Stomach (tissue), 9 donors: ENCODE data around the gene SPINK13. TPM values are rescaled to one million over a fixed set of nuclear protein-coding genes. Genes with fewer than 3 reads are reported as not detected.

Source experiments
- DNase-seq, 2 donors: peaks; one replicate each; pipeline versions ENCODE4 v3.0.0 to v3.0.0-alpha.2; 2013 to 2019
- H3K27ac ChIP-seq, 5 donors: fragments of 200-600 bp in 4 of 5; sonication (generic) in 4 of 5; one replicate each; pipeline ENCODE4 v1.5.1; 2013 to 2019; ENCODE audit warnings: mild to moderate bottlenecking in 1 of 5, moderate library complexity in 1 of 5
- H3K27me3 ChIP-seq, 3 donors: fragments of 200-600 bp; sonication (generic); one replicate each; pipeline ENCODE4 v1.5.1; 2017 to 2019; ENCODE audit warnings: mixed run types in 1 of 3
- H3K36me3 ChIP-seq, 4 donors: fragments of 200-600 bp; sonication (generic); 1 replicate in 3 of 4; 2 replicates in 1 of 4; pipeline ENCODE4 v1.5.1; 2016 to 2019
- H3K4me1 ChIP-seq, 4 donors: fragments of 200-600 bp; sonication (generic); one replicate each; pipeline ENCODE4 v1.5.1; 2016 to 2019
- H3K4me3 ChIP-seq, 4 donors: fragments of 200-600 bp; sonication (generic) in 3 of 4; one replicate each; pipeline ENCODE4 v1.5.1; 2016 to 2019; ENCODE audit warnings: mild to moderate bottlenecking in 1 of 4
- H3K9me3 ChIP-seq, 4 donors: fragments of 200-600 bp; sonication (generic); one replicate each; pipeline ENCODE4 v1.5.1; 2016 to 2019
- EP300 ChIP-seq: sonication (generic); formaldehyde crosslinking; IDR thresholded peaks from one replicate; pipeline ENCODE4 v1.6.1; 2017; ENCODE audit warnings: antibody characterized with exemption
- POLR2A ChIP-seq, 4 donors: fragments of 450-650 bp; IDR thresholded peaks; one replicate each; pipeline ENCODE4 v1.6.1; 2016; ENCODE audit warnings: antibody characterized with exemption in 4 of 4, control low read depth in 2 of 4, mild to moderate bottlenecking in 1 of 4, moderate library complexity in 1 of 4
- POLR2AphosphoS5 ChIP-seq, 3 donors: sonication (generic); formaldehyde crosslinking; IDR thresholded peaks; one replicate each; pipeline ENCODE4 v1.6.1; 2016; ENCODE audit warnings: antibody characterized with exemption in 3 of 3
- WGBS, 5 donors: extraction: QIAGEN DNeasy Blood & Tissue Kit in 3 of 5; methylation state at CpG; one replicate each; pipeline versions ENCODE4 v1.1.5 to v1.1.7; 2013 to 2018; 5-methylcytosine and 5-hydroxymethylcytosine counted together
- intact Hi-C: fragments of 100-400 bp; cut with DNase I; formaldehyde crosslinking; loops from one replicate; pipeline ENCODE4 v1.15.1; 2023; ENCODE audit warnings: low total_unique reads
- polyA plus RNA-seq, 3 donors: library from polyadenylated mRNA; stranded (reverse); fragments of 200-250 nt; gene quantifications; one replicate each; pipeline ENCODE4 v1.2.3, GENCODE V29; 2013
- total RNA-seq, 5 donors: library from RNA; depleted of rRNA; stranded (reverse); fragments of >200 nt; gene quantifications; one replicate each; pipeline versions ENCODE4 v1.1.0 to v1.2.3, GENCODE V29; 2014 to 2016
- TF ChIP-seq, protein P1 (sequence below), 7 experiments: fragments of 450-650 bp in 4 of 7; fragments of 200-600 bp in 3 of 7; sonication (generic) in 3 of 7; IDR thresholded peaks; one replicate each; pipeline ENCODE4 v1.5.1; 2016 to 2019; ENCODE audit warnings: antibody characterized with exemption in 7 of 7, control low read depth in 2 of 7, mild to moderate bottlenecking in 1 of 7
- donor health status: healthy with polysubstance abuse.
- donor health status: Bipolar disorder and iron deficiency.
- donor health status: healthy.

Gene SPINK13
- total and polyA plus RNA-seq, 8 donors, result 1.4 to 9.3 (median 1.5) TPM; not detected in 5

DNA sequence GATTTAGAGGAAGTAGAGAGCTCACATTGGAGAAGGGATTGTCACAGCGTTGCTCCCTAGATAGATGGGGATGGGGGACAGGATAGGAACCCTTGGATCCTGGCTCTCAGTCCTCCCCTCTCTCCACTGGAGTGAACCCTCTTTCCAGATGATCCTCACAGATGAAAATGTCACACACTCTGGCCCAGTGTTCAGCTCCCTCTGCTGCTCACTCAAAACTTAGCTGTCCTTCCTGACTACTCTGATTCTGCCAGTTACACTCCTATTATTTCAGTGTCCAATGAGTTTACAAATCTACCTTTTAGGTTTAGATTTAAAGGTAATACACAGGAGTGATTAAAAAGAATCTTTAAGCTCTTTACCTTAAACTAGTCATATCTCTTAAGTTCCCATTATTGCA is 37.9 kb downstream of the SPINK13 start:
- TF ChIP-seq POLR2A (IDR thresholded peaks at IDR 0.05), result no peak
- TF ChIP-seq, protein P1, sequence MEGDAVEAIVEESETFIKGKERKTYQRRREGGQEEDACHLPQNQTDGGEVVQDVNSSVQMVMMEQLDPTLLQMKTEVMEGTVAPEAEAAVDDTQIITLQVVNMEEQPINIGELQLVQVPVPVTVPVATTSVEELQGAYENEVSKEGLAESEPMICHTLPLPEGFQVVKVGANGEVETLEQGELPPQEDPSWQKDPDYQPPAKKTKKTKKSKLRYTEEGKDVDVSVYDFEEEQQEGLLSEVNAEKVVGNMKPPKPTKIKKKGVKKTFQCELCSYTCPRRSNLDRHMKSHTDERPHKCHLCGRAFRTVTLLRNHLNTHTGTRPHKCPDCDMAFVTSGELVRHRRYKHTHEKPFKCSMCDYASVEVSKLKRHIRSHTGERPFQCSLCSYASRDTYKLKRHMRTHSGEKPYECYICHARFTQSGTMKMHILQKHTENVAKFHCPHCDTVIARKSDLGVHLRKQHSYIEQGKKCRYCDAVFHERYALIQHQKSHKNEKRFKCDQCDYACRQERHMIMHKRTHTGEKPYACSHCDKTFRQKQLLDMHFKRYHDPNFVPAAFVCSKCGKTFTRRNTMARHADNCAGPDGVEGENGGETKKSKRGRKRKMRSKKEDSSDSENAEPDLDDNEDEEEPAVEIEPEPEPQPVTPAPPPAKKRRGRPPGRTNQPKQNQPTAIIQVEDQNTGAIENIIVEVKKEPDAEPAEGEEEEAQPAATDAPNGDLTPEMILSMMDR (IDR thresholded peaks at IDR 0.05), result no peak
- no peak for TF ChIP-seq EP300
- TF ChIP-seq POLR2AphosphoS5 (IDR thresholded peaks at IDR 0.05), result no peak
- no peak overlapping the region for H3K27ac ChIP-seq
- H3K27me3 ChIP-seq, result no peaks in the 10 kb centered on the region
- peaks cover 0 to 5% (median 0%) of the 10 kb centered on the region in 4 donors for H3K9me3 ChIP-seq
- no peak for DNase-seq
- no peaks in the 10 kb centered on the region for H3K4me1 ChIP-seq
- intact Hi-C loops, result no loop called here
- WGBS, 5 donors, result 76 to 86% (median 82%) methylated on average over 1 of the region's 1 CpG
- H3K36me3 ChIP-seq, result no peaks in the 10 kb centered on the region
- no peak overlapping the region for H3K4me3 ChIP-seq

DNA sequence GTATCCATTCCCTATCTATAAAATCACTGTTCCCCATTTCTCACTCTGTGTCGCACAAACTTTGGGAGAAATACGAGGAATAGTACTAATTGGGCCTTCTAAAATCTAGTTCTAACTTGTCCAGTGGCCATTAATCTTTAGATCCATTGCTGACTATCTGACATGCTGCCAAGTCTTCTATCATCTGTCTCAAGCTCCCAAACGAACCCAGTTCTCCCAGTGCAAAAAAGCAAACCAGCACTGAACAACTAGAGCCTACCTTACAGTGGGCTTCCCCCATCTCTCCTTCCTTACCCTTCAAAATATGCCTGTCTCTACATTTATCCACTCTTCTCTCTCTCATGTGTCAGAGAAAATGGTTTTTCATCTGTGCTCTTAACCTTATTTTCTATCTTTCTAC is 40.4 kb downstream of the SPINK13 start:
- H3K4me3 ChIP-seq, result no peak overlapping the region
- DNase-seq, result no peak
- TF ChIP-seq EP300, result no peak
- TF ChIP-seq, protein P1 (IDR thresholded peaks at IDR 0.05), result no peak
- no peak for TF ChIP-seq POLR2A (IDR thresholded peaks at IDR 0.05)
- TF ChIP-seq POLR2AphosphoS5 (IDR thresholded peaks at IDR 0.05), result no peak
- intact Hi-C loops, result no loop called here
- no peaks in the 10 kb centered on the region for H3K27me3 ChIP-seq
- H3K4me1 ChIP-seq, result no peaks in the 10 kb centered on the region
- no peaks in the 10 kb centered on the region for H3K36me3 ChIP-seq
- H3K9me3 ChIP-seq, result peaks cover 0 to 5% (median 0%) of the 10 kb centered on the region in 4 donors
- H3K27ac ChIP-seq, result no peak overlapping the region
- WGBS, 5 donors, result 71 to 87% (median 77%) methylated on average over 3 of the region's 3 CpGs

DNA sequence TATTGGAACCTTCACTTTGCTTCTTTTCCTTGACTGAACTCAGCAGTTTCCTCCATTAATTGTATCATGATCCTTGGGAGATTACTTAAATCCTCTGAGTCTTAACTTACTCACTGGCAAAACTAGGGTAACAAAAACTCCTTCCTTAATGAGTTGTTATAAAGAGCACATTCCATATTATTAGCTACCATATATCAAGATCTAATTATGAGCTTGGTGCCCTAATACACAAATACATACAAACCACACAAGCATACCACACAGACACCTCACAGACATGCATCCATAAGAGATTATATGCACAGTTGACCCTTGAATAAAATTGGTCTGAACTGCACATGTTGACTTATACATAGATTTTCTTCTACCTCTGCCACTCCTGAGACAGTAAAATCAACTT is 41.2 kb downstream of the SPINK13 start:
- Histone ChIP-seq H3K4me3 (no peak overlapping the region), H3K27ac (no peak overlapping the region), H3K36me3 (no peaks in the 10 kb centered on the region), H3K9me3 (peaks cover 0 to 5% (median 0%) of the 10 kb centered on the region in 4 donors), H3K27me3 (no peaks in the 10 kb centered on the region), H3K4me1 (no peaks in the 10 kb centered on the region)
- no peak for DNase-seq
- intact Hi-C loops, result no loop called here
- no peak for TF ChIP-seq POLR2A (IDR thresholded peaks at IDR 0.05)
- no peak for TF ChIP-seq POLR2AphosphoS5 (IDR thresholded peaks at IDR 0.05)
- TF ChIP-seq, protein P1 (IDR thresholded peaks at IDR 0.05), result no peak

DNA sequence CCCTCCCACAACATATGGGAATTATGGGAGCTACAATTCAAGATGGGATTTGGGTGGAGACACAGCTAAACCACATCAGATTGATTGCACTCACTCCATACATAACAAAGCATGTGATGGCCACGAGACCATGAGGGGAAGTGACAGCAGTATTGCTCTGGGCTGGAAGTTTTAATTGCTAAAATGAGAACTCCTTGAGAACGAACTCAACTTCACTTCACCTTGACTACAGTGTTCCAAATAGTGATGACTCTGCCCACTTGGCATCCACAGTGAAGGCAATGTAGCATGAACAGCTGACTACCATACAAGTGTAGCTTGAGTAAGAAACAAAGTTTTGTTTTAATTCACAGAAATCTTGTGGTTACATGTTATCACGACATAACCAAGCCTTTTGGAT is 42.9 kb downstream of the SPINK13 start:
- Histone ChIP-seq H3K36me3 (no peaks in the 10 kb centered on the region), H3K27me3 (no peaks in the 10 kb centered on the region), H3K4me3 (no peak overlapping the region), H3K9me3 (peaks cover 0 to 5% (median 0%) of the 10 kb centered on the region in 4 donors), H3K4me1 (no peaks in the 10 kb centered on the region), H3K27ac (no peak overlapping the region)
- intact Hi-C loops, result no loop called here
- DNase-seq, result no peak
- WGBS, 5 donors, result 55 to 74% (median 67%) methylated on average over 3 of the region's 3 CpGs
- TF ChIP-seq, protein P1 (IDR thresholded peaks at IDR 0.05), result no peak
- TF ChIP-seq POLR2AphosphoS5 (IDR thresholded peaks at IDR 0.05) (no peak), EP300 (no peak), POLR2A (IDR thresholded peaks at IDR 0.05) (no peak)
